Spleen (tissue), 11 donors: ENCODE results near the gene OR51I1. TPM values are rescaled to one million over a fixed set of nuclear protein-coding genes. Genes with fewer than 3 reads are reported as not detected.

Source experiments
- DNase-seq: peaks from one replicate; pipeline ENCODE4 v3.0.0-alpha.2; 2020
- H3K27ac ChIP-seq, 8 donors: fragments of 200-600 bp; sonication (generic) in 7 of 8; 1 replicate in 4 of 8; 2 replicates in 4 of 8; pipeline versions ENCODE4 v1.5.0 to v1.8.0; 2016 to 2021; ENCODE audit warnings: inconsistent platforms in 4 of 8, mild to moderate bottlenecking in 4 of 8, moderate library complexity in 1 of 8
- H3K27me3 ChIP-seq, 7 donors: fragments of 200-600 bp; sonication (generic) in 6 of 7; replicated peaks in 1 of 7; 1 replicate in 4 of 7; 2 replicates in 3 of 7; pipeline versions ENCODE4 v1.5.0 to v1.8.0; 2016 to 2021; ENCODE audit warnings: inconsistent platforms in 3 of 7, mild to moderate bottlenecking in 1 of 7
- H3K36me3 ChIP-seq, 6 donors: fragments of 200-600 bp; sonication (generic) in 5 of 6; 1 replicate in 4 of 6; 2 replicates in 2 of 6; pipeline versions ENCODE4 v1.5.0 to v1.8.0; 2016 to 2021; ENCODE audit warnings: inconsistent platforms in 2 of 6
- H3K4me1 ChIP-seq, 6 donors: fragments of 200-600 bp; sonication (generic) in 5 of 6; 1 replicate in 3 of 6; 2 replicates in 3 of 6; pipeline versions ENCODE4 v1.5.0 to v1.8.0; 2016 to 2021; ENCODE audit warnings: inconsistent platforms in 3 of 6
- H3K4me3 ChIP-seq, 8 donors: fragments of 200-600 bp; sonication (generic) in 7 of 8; 1 replicate in 4 of 8; 2 replicates in 4 of 8; pipeline versions ENCODE4 v1.5.0 to v1.8.0; 2016 to 2021; ENCODE audit warnings: inconsistent platforms in 4 of 8, mild to moderate bottlenecking in 4 of 8, moderate library complexity in 2 of 8
- H3K9me3 ChIP-seq, 8 donors: fragments of 200-600 bp; sonication (generic) in 7 of 8; 1 replicate in 4 of 8; 2 replicates in 4 of 8; pipeline versions ENCODE4 v1.5.0 to v1.8.0; 2016 to 2021; ENCODE audit warnings: inconsistent platforms in 4 of 8
- CTCF ChIP-seq, 11 experiments: fragments of 200-600 bp in 7 of 11; fragments of 450-650 bp in 4 of 11; sonication (generic) in 4 of 11; IDR thresholded peaks in 8 of 11; conservative IDR thresholded peaks in 3 of 11; 1 replicate in 7 of 11; 2 replicates in 4 of 11; pipeline versions ENCODE4 v1.4.0 to v1.8.0; 2016 to 2021; ENCODE audit warnings: antibody characterized with exemption in 11 of 11, inconsistent platforms in 4 of 11, mild to moderate bottlenecking in 1 of 11
- POLR2A ChIP-seq, 3 donors: fragments of 450-650 bp; IDR thresholded peaks; one replicate each; pipeline ENCODE4 v1.5.1; 2017; ENCODE audit warnings: antibody characterized with exemption in 3 of 3, mild to moderate bottlenecking in 1 of 3
- POLR2AphosphoS5 ChIP-seq, 3 donors: sonication (generic); formaldehyde crosslinking; IDR thresholded peaks; one replicate each; pipeline ENCODE4 v1.5.1; 2017; ENCODE audit warnings: antibody characterized with exemption in 3 of 3
- WGBS, 5 donors: extraction: QIAGEN DNeasy Blood & Tissue Kit in 3 of 5; methylation state at CpG; one replicate each; pipeline versions ENCODE4 v1.1.5 to v1.1.7; 2013 to 2018; 5-methylcytosine and 5-hydroxymethylcytosine counted together
- intact Hi-C: fragments of 100-400 bp; cut with DNase I; formaldehyde crosslinking; loops from one replicate; pipeline ENCODE4 v1.15.0; 2023; ENCODE audit warnings: low total_unique reads
- polyA plus RNA-seq, 3 donors: library from polyadenylated mRNA; stranded (reverse); fragments of 200-250 nt; gene quantifications; one replicate each; pipeline ENCODE4 v1.2.1, GENCODE V29; 2013
- total RNA-seq, 7 donors: library from RNA; depleted of rRNA in 3 of 7; stranded (reverse); fragments of >200 nt in 3 of 7; fragmentation: NEBNext Ultra II Directional in 4 of 7; extraction: Animal tissue kit (Norgen Biotek cat#: 25700) in 4 of 7; gene quantifications; one replicate each; pipeline versions ENCODE4 v1.1.0 to v1.2.1, GENCODE V29; 2016 to 2021
- donor health status: healthy with polysubstance abuse.
- donor health status: DM: no; HTN: no; CAD: no; lungs with moderate emphysema.
- donor health status: DM: no; HTN: no; CAD: no.
- donor health status: Bipolar disorder and iron deficiency.
- donor health status: healthy.
- donor health status: DM: no; HTN: no; CAD: no.
- donor health status: DM: yes; HTN: yes; CAD: no.

The OR51I1 gene
- total and polyA plus RNA-seq, 10 donors, result 0.40 to 0.73 TPM; not detected in 8

GRCh38 chr11:5486421-5486820 lies 45.1 kb upstream of the OR51I1 start:
- H3K4me1 ChIP-seq, result no peaks in the 10 kb centered on the region
- H3K4me3 ChIP-seq, result no peak overlapping the region
- no peaks in the 10 kb centered on the region for H3K9me3 ChIP-seq
- DNase-seq, result no peak
- no peak overlapping the region for H3K27ac ChIP-seq
- no peaks in the 10 kb centered on the region for H3K36me3 ChIP-seq
- WGBS, 5 donors, result 64 to 83% (median 70%) methylated on average over 3 of the region's 3 CpGs
- intact Hi-C loops, result no loop called here
- H3K27me3 ChIP-seq, result no peaks in the 10 kb centered on the region
- TF ChIP-seq POLR2A (IDR thresholded peaks at IDR 0.05) (no peak), POLR2AphosphoS5 (IDR thresholded peaks at IDR 0.05) (no peak), CTCF (IDR thresholded peaks at IDR 0.05 in 8 of 11, conservative IDR thresholded peaks at IDR 0.05 in 3 of 11) (no peak)

- Histone ChIP-seq H3K4me1 (no peaks in the 10 kb centered on the region), H3K27ac (no peak overlapping the region), H3K27me3 (no peaks in the 10 kb centered on the region), H3K9me3 (no peaks in the 10 kb centered on the region), H3K36me3 (no peaks in the 10 kb centered on the region), H3K4me3 (no peak overlapping the region)
- intact Hi-C loops, result no loop called here
- WGBS, 5 donors, result 57 to 79% (median 69%) methylated on average over 3 of the region's 3 CpGs
- DNase-seq, result no peak
- TF ChIP-seq POLR2AphosphoS5 (IDR thresholded peaks at IDR 0.05), result no peak
- TF ChIP-seq CTCF (IDR thresholded peaks at IDR 0.05 in 8 of 11, conservative IDR thresholded peaks at IDR 0.05 in 3 of 11), result no peak
Measured at GRCh38 chr11:5486003-5486402, 44.7 kb upstream of the OR51I1 start.

GRCh38 chr11:5476186-5476819 lies 35.0 kb upstream of the OR51I1 start:
- H3K27ac ChIP-seq, result no peak overlapping the region
- H3K4me3 ChIP-seq, result no peak overlapping the region
- H3K4me1 ChIP-seq, result no peaks in the 10 kb centered on the region
- H3K9me3 ChIP-seq, result no peaks in the 10 kb centered on the region
- peak in 10 of 11 experiments; percentile 28 to 82 (median 70) for TF ChIP-seq CTCF (IDR thresholded peaks at IDR 0.05 in 8 of 11, conservative IDR thresholded peaks at IDR 0.05 in 3 of 11)
- TF ChIP-seq POLR2AphosphoS5 (IDR thresholded peaks at IDR 0.05), result no peak
- TF ChIP-seq POLR2A (IDR thresholded peaks at IDR 0.05), result no peak
- H3K27me3 ChIP-seq, result peaks cover 0 to 3% (median 0%) of the 10 kb centered on the region in 7 donors
- no peaks in the 10 kb centered on the region for H3K36me3 ChIP-seq
- intact Hi-C loops, result loop anchor here (2.0 kb wide), 1 partner anchor 332 kb away; the partner anchor contains the start of gene OR52N2
- no peak for DNase-seq
- WGBS, 5 donors, result 32 to 47% (median 38%) methylated on average over 2 of the region's 2 CpGs

- no peak for TF ChIP-seq POLR2A (IDR thresholded peaks at IDR 0.05)
- TF ChIP-seq CTCF (IDR thresholded peaks at IDR 0.05 in 8 of 11, conservative IDR thresholded peaks at IDR 0.05 in 3 of 11), result no peak
- no peak for TF ChIP-seq POLR2AphosphoS5 (IDR thresholded peaks at IDR 0.05)
- DNase-seq, result no peak
- H3K4me3 ChIP-seq, result no peak overlapping the region
- H3K9me3 ChIP-seq, result no peaks in the 10 kb centered on the region
- no peaks in the 10 kb centered on the region for H3K4me1 ChIP-seq
- intact Hi-C loops, result no loop called here
- no peaks in the 10 kb centered on the region for H3K36me3 ChIP-seq
- H3K27me3 ChIP-seq, result peaks cover 0 to 3% (median 0%) of the 10 kb centered on the region in 7 donors
- no peak overlapping the region for H3K27ac ChIP-seq
Measured at GRCh38 chr11:5473921-5474320, 32.6 kb upstream of the OR51I1 start.
